ENCODE measurements around the gene FNDC3B.

FNDC3B gene

DNA sequence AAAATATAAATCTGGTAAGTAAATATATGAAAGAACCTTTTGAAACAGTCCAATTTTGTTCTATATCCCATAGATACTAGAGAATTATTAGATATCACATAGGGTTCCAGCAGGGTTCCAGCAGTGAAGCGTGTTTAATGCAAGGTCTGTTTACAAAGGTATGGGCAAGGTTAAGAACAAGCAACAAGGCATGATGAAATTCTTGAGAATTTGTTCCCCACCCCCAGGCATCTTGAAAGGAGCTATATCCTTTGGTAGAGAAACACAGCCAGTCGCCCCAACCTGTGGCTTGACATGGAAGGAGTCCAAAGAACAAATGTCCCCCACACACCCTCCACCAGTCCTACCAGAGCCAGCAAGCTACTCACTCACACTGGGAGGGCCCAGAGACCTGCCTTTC is 18.6 kb upstream of the FNDC3B start:
- ATAC-seq (no peak), DNase-seq (no peak)
- no peaks in the 10 kb centered on the region for H3K36me3 Mint-ChIP-seq (ENCODE audit: low read depth)
- H3K9me3 Mint-ChIP-seq, result no peaks in the 10 kb centered on the region
- H3K4me3 Mint-ChIP-seq, result no peak overlapping the region
- H3K27ac Mint-ChIP-seq, result no peak overlapping the region
- peaks cover 4% of the 10 kb centered on the region for H3K27me3 Mint-ChIP-seq
- no peaks in the 10 kb centered on the region for H3K4me1 Mint-ChIP-seq

DNA sequence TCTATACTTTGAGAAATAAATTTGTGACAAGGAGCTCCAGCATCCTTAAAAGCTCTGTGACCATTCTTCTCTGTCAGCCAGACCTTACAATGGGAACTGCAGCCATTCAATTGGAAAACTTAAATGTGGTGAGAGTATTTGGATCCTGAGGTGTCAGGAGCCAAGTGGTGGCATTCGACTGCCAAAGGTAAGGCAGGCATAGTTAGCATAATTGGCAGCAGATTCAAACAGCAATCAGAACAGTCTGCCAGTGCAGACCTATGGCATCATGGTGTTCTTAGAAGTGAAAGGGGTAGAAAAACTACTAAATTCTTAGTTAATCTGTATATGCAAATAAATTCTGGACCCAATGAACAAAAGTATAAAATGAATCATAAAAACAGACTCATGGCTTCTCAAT is 18.2 kb upstream of the FNDC3B start:
- no peaks in the 10 kb centered on the region for H3K36me3 Mint-ChIP-seq (ENCODE audit: low read depth)
- DNase-seq, result no peak
- no peak overlapping the region for H3K4me3 Mint-ChIP-seq
- H3K4me1 Mint-ChIP-seq, result no peaks in the 10 kb centered on the region
- no peak for ATAC-seq
- no peaks in the 10 kb centered on the region for H3K9me3 Mint-ChIP-seq
- no peak overlapping the region for H3K27ac Mint-ChIP-seq
- H3K27me3 Mint-ChIP-seq, result peaks cover 3% of the 10 kb centered on the region

DNA sequence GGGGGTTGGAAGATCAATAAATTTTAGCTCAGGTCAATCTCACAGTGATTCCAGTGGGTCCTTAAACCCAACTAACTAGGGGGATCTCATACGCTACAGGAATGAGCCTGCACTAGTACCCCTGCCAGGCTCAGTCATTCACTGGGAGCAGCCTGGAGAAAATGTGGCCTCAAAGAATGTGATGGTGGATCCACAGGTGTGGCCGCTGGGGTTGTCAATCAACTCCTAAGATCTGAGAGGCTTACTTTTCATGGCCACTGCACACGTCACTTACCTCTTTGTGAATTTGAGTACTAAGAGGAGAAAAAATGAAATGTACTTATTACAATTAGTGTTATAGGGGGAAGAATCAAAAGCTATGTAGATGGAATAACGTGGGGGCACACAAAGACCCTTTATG is 17.5 kb upstream of the FNDC3B start:
- no peak for DNase-seq
- no peak overlapping the region for H3K4me3 Mint-ChIP-seq
- H3K27me3 Mint-ChIP-seq, result peaks cover 2% of the 10 kb centered on the region
- no peaks in the 10 kb centered on the region for H3K4me1 Mint-ChIP-seq
- H3K27ac Mint-ChIP-seq, result no peak overlapping the region
- ATAC-seq, result no peak
- no peaks in the 10 kb centered on the region for H3K36me3 Mint-ChIP-seq (ENCODE audit: low read depth)
- no peaks in the 10 kb centered on the region for H3K9me3 Mint-ChIP-seq

DNA sequence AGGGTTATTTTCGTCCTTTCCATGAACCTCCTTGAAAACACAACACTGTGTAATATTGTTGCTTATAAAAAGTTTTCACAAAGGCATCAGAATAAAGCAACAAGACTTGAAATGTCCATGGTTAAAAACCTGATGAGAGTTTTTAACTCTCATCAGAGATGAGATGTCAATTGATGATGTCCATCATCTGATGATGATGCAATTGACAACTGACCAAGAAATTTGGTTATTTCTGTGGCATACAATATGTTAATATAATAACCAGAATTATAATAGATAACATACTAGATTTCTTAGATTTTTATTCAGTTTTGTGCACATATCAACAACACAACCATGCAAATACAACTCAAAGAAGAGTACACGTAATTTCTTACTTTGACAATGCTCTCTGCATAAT is 15.5 kb upstream of the FNDC3B start:
- no peak overlapping the region for H3K4me3 Mint-ChIP-seq
- ATAC-seq, result no peak
- no peaks in the 10 kb centered on the region for H3K27me3 Mint-ChIP-seq
- H3K27ac Mint-ChIP-seq, result no peak overlapping the region
- no peak for DNase-seq
- H3K9me3 Mint-ChIP-seq, result no peaks in the 10 kb centered on the region
- no peaks in the 10 kb centered on the region for H3K4me1 Mint-ChIP-seq
- H3K36me3 Mint-ChIP-seq (ENCODE audit: low read depth), result no peaks in the 10 kb centered on the region

DNA sequence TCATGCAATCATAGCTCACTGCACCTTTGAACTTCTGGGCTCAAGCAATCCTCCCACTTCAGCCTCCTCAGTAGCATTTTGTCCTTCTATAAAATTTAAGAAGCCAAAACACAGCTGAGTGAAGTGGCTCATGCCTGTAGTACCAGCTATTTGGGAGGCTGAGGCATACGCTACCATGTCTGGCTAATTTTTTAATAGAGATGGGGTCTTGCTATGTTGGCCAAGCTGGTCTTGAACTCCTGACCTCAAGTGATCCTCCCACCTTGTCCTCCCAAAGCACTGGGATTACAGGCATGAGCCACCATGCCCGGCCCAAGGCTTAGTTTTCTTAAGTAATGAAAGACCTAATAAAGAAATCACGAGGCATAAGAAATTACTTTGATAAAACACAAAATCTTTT is 14.7 kb upstream of the FNDC3B start:
- ATAC-seq (no peak), DNase-seq (no peak)
- no peak overlapping the region for H3K4me3 Mint-ChIP-seq
- H3K27ac Mint-ChIP-seq, result no peak overlapping the region
- H3K36me3 Mint-ChIP-seq (ENCODE audit: low read depth), result no peaks in the 10 kb centered on the region
- no peaks in the 10 kb centered on the region for H3K9me3 Mint-ChIP-seq
- H3K4me1 Mint-ChIP-seq, result no peaks in the 10 kb centered on the region
- H3K27me3 Mint-ChIP-seq, result no peaks in the 10 kb centered on the region

DNA sequence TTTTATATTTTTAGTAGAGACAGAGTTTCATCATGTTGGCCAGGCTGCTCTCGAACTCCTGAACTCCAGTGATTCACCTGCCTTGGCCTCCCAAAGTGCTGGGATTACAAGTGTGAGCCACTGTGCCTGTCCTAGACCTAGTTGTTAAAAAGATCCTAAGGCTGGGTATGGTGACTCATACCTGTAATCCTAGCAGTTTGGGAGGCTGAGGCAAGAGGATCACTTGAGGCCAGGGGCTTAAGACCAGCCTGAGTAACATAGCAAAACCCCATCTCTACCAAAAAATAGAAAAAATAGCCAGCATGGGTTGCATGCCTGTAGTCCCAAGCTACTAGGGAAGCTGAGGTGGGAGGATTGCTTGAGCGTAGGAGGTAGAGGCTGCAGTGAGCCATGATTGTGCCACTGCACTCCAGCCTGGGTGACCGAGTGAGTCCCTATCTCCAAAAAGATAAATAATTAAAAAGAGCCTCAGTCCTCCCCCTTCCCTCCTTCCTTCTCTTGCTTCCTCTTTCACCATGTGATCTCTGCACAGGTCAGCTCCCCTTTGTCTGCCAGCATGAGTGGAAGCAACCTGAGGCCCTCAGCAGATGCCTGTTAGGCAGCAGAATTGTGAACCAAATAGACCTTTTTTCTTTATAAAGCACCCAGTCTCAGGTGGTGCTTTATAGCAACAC is 9.8 kb upstream of the FNDC3B start:
- ATAC-seq (no peak), DNase-seq (no peak)
- no peak overlapping the region for H3K4me3 Mint-ChIP-seq
- no peak overlapping the region for H3K27ac Mint-ChIP-seq
- H3K4me1 Mint-ChIP-seq, result no peaks in the 10 kb centered on the region
- H3K9me3 Mint-ChIP-seq, result no peaks in the 10 kb centered on the region
- H3K27me3 Mint-ChIP-seq, result no peaks in the 10 kb centered on the region
- H3K36me3 Mint-ChIP-seq (ENCODE audit: low read depth), result no peaks in the 10 kb centered on the region

DNA sequence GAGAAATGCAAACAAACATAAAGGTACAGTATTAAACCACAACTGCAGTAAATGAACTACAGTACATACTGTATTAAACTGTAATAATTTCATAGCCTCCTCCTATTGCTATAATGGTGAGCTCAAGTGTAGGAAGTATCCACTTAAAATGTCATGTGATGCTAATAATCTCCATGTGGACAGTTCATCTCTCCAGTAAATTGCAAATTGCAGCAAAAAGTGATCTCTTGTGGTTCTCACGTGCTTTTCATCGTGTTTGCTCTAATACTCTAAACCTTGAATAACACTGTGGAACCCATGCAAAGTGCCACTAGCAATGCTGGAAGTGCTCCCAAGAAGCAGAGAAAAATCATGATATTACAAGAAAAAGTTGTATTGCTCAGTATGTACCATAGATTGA is 9.2 kb upstream of the FNDC3B start:
- Mint-ChIP-seq H3K27me3 (no peaks in the 10 kb centered on the region), H3K36me3 (ENCODE audit: low read depth) (no peaks in the 10 kb centered on the region), H3K27ac (no peak overlapping the region), H3K4me1 (peaks cover under 1% of the 10 kb centered on the region), H3K9me3 (no peaks in the 10 kb centered on the region), H3K4me3 (no peak overlapping the region)
- no peak for DNase-seq
- ATAC-seq, result no peak

DNA sequence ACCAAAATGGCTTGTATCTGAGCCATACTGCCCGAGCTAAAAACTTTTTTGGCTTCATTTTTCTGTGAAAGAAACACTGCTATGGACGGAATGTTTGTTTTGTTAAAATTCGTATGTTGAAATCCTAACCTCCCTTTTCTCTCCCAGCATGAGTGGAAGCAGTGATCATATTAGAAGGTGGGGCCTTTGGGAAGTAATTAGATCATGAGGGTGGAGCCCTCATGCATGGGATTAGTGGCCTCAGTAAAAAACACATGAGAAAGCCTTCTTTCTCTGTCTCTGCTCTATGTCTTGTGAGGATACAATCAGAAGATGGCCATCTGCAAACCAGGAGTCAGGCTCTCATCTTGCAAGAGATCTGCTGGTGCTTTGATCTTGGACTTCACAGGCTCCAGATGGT is 7.4 kb upstream of the FNDC3B start:
- H3K27ac Mint-ChIP-seq, result no peak overlapping the region
- no peak for ATAC-seq

DNA sequence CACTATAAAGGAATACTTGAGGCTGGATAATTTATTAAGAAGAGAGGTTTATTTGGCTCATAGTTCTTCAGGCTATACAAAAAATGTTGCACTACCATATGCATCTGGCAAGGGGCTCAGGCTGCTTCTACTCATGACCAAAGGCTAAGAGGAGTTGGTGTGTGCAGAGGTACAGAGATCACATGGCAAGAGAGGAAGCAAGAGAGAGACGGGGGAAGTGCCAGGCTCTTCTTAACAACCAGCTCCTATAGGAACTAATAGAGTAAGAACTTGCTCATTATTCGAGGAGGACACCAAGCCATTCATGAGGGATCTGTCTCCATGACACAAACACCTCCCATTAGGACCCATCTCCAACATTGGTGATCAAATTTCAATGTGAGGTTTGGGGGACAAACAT is 6.0 kb upstream of the FNDC3B start:
- Mint-ChIP-seq H3K4me1 (peaks cover 10% of the 10 kb centered on the region), H3K9me3 (no peaks in the 10 kb centered on the region), H3K36me3 (ENCODE audit: low read depth) (no peaks in the 10 kb centered on the region), H3K27ac (no peak overlapping the region), H3K4me3 (no peak overlapping the region), H3K27me3 (peaks cover 2% of the 10 kb centered on the region)
- ATAC-seq (no peak), DNase-seq (no peak)

More for the DNA sequence above, 7.4 kb upstream of the FNDC3B start:
- H3K36me3 Mint-ChIP-seq (ENCODE audit: low read depth), result no peaks in the 10 kb centered on the region
- DNase-seq, result no peak
- H3K27me3 Mint-ChIP-seq, result no peaks in the 10 kb centered on the region
- H3K4me3 Mint-ChIP-seq, result no peak overlapping the region
- H3K9me3 Mint-ChIP-seq, result no peaks in the 10 kb centered on the region
- peaks cover 5% of the 10 kb centered on the region for H3K4me1 Mint-ChIP-seq

DNA sequence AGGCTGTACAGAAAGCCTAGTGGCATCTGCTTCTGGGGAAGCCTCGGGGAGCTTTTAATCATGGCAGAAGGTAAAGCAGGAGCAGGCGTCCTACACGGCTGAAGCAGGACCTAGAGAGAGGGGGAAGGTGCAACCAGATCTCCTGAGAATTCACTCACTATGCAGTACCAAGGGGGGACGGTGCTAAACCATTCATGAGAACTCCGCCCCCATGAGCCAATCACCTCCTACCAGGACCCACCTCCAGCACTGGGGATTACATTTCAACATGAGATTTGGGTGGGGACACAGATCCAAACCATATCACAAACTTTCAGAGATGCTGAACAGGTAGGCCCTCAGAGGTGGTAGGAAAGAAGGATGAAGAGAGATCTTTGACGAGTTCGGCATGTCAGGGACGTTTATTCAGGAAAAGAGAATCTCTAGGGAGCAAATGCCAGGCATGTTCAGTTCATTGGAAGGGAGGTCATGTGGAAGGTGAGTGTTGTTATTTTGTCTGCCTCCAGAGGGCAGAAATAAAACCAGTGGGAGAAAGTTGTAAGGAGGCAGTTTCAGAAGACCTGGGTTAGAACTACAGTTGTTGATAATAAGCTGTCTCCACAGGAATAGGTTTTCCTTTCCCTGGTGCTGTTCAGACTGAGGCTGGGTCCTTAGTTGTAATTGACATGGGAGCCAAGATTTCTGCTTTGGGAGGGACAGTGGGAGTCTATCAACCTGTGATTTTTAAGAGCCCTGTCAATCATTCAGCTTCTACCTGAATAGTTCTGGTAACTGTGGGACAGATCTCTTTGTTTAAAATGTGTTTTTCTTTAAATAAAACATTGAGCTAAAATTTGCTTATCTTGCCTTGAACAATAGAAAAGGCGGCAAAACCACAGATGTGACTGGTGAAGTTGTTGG is 4.3 kb upstream of the FNDC3B start:
- ATAC-seq, result no peak
- Mint-ChIP-seq H3K27ac (no peak overlapping the region), H3K36me3 (ENCODE audit: low read depth) (no peaks in the 10 kb centered on the region), H3K4me1 (peaks cover 21% of the 10 kb centered on the region), H3K27me3 (peaks cover 2% of the 10 kb centered on the region), H3K9me3 (no peaks in the 10 kb centered on the region), H3K4me3 (no peak overlapping the region)
- DNase-seq, result no peak

DNA sequence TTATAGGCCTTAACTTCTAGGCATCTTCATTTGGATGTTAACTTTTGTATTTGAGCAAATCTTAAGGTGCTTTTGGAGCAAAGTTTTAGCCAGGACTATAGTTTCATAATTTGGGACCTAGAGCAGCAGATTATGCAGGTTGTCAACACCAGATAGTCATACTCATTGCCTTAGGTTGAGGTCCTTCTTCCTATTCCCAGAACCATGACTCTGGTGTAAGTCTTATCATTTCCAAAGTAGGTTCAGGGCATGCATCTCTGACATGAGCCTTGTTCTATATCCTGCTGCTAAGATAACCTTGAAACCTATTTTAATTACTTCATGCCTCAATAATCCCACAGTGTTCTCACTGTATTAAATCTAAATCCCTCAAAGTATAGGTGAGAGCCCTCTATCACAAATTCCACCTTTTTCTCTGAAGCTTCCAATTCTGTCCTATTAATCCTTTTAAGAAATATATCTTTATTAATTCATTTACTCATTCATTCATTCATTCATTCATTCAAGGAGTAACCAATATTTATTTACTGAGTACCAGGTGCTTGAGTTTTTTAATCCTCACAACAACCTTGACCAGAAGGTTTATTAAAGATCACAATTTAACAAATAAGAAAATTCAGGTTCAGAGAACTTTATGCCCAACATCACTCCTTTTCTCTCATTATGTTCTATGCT is 2.7 kb upstream of the FNDC3B start:
- Mint-ChIP-seq H3K27ac (no peak overlapping the region), H3K36me3 (ENCODE audit: low read depth) (no peaks in the 10 kb centered on the region), H3K4me1 (peaks cover 29% of the 10 kb centered on the region), H3K27me3 (peaks cover 2% of the 10 kb centered on the region), H3K9me3 (no peaks in the 10 kb centered on the region), H3K4me3 (no peak overlapping the region)
- no peak for ATAC-seq
- no peak for DNase-seq

DNA sequence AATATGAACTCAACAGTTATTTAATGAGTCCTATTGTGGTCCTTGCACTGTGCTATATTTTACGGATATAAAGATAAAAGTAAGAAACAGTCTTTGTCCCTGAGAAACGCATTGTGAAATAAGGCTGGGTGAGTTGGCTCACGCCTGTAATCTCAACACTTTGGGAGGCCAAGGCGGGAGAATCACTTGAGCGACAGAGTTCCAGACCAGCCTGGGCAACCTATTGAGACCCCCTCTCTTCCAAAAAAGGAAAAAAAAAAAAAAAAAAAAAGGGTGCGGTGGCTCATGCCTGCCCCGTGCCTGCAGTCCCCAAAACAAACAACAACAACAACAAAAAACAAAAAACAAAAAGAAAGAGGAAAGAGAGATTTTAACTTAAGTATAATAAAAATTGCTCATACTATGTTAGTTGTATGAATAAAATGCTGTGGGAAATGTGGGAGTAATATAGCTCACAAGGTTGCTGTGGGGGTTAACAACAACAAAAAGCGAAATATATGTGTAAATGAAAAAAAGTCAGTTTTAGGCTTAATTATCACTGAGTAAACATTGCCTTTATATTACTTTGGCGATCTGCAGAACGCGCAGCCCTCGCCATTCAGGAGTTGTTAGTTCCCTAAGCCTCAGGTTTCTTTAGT is 461 bp upstream of the FNDC3B start:
- peaks cover 2% of the 10 kb centered on the region for H3K27me3 Mint-ChIP-seq
- no peak for ATAC-seq
- DNase-seq, result no peak
- H3K4me1 Mint-ChIP-seq, result peaks cover 30% of the 10 kb centered on the region
- peak overlapping the region; percentile 94 for H3K27ac Mint-ChIP-seq
- no peaks in the 10 kb centered on the region for H3K9me3 Mint-ChIP-seq
- H3K36me3 Mint-ChIP-seq (ENCODE audit: low read depth), result no peaks in the 10 kb centered on the region
- peak overlapping the region; percentile 87 for H3K4me3 Mint-ChIP-seq

DNA sequence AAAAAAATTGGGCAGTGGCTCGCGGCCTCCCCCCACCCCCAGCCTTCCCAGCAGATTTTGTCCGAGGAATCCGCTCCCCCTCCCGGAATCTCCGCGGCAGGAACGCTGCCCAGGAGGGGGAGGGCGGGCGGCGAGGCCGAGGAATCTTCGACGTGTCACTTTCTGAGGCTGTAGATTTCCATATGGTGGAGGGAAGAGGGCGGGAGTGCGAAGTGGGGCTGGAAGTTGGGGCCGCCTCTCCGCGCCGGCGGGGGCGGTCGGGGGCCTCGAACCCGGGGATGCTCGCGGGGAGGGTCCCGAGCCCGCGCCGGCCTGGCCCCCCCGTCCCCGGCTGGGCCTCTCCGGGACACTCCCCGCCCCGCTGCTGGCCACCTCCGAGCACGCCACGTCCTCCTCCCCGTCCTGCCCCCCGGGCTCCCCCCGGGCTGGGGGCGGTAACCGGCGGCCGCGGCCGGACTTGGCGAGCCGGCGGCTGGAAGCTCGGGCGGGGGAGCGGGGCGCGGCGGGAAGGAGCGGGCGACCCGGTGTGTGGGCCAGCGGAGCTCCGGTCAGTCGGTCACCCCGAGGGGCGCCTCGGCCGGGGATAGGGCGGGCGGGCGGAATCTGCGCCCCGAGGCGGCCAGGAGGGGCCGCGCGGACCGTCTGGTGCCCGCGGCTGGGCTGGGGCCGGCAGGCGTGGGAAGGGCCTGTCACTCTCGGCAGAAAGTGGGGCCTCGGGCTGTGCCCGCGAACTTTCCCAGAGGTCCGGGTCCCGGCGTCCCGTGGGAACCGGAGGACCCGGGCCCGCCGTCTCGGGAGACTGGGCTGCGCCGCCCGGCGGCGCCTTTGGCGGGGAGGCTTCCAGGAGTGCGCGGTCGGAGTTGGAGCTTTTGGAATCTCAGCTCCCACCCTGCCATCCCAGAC is 951 bp downstream of the FNDC3B start:
- ATAC-seq (peak; percentile 30), DNase-seq (peak; percentile 50)
- Mint-ChIP-seq H3K4me3 (peak overlapping the region; percentile 87), H3K27ac (peak overlapping the region; percentile 70), H3K36me3 (ENCODE audit: low read depth) (no peaks in the 10 kb centered on the region), H3K27me3 (peaks cover 2% of the 10 kb centered on the region), H3K4me1 (peaks cover 39% of the 10 kb centered on the region), H3K9me3 (no peaks in the 10 kb centered on the region)
